ENCODE measurements around the gene CTIF. TPM values are rescaled to one million over a fixed set of nuclear protein-coding genes. Genes with fewer than 3 reads are reported as not detected.

Gene CTIF
- total RNA-seq, 5 donors from 2014 or later (not counting 1 experiment from before 2014, with no cell fraction given): 3.2 to 6.7 (median 4.7) TPM

DNA sequence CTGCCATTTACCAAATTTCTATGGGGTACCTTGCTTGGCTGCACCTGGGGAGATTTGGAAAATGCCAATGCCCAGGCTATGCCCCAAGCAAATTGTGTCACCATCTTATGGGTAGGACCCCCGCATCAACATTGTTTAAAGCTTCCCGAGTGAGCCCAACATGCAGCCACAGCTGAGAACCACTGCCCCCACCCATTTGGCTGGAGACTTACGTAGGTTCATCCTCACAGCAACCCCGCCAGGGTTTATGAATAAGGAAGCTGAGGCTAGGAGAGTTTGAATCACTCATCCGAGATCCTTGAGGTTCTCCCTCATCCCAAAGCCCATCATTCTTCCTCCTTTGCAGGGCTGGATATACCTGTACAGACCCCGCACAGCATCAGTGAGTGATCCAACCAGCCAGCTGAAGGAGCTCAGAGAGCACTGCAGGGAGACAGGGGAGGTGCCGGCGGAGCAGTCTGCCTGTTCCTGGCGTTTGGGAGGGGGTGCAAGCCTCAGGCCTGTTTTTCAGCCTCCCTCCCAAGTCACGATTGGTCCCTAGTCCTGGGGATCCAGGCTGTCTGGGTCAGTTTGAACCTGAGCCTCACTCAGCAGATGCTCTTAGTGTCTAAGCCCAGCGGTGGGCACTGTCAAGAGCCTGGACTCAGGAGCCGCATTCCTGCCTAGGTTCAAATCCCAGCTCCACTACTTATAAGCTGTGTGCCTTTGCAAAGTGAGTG, 247.1 kb downstream of the CTIF start:
- H3K36me3 Mint-ChIP-seq: no peaks in the 10 kb centered on the region

DNA sequence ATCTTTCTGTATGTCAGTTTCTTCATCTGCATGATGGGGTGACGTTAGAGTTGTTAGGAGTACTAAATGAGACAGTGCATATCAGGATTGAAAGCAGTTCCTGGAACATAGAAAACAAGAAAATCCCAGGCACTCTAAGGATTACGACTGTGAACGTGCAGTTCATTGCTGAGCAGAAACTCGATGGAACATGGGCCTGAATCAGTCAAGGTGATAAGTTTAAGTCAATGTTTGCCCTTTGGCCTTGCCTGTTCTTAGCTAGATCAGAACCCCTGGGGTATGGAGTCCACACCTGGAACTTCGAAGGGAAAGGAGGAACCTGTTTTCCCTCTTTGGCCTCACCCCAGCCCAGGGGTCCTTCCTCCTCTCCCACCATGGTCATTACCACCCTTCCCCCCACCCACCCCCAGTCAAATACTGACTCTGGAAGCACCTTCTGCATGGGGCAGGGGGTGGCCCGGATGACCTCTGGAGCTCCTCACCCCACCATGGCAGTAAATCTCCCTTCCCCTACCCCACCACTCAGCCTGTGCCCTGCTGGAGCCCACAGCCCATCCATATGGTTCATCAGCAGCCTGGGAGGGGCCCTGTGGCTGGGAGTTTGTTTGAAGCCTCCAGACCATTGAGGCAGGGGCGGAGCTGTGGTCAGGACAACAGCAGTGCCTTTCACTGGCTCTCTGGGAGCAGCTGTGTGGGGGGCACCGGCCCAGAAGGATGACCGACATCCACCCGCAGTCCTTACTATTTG, 247.8 kb downstream of the CTIF start:
- ChIA-PET CTCF (interaction anchor here in 1 of 2 donors (0.6 to 0.8 kb wide), 2 partner anchors 94 to 129 kb away, joined by 4 to 5 read pairs; no protein-coding TSS in a partner anchor), POLR2A (no interaction called here)
- no peaks in the 10 kb centered on the region for H3K9me3 ChIP-seq
- no peaks in the 10 kb centered on the region for H3K36me3 ChIP-seq (ENCODE audit: control insufficient read depth in 2 of 2, extremely low read depth in 1 of 2, insufficient read depth in 1 of 2, low read length in 1 of 2)
- DNase-seq: no peak
- H3K27me3 ChIP-seq (replicated peaks in 1 of 2; ENCODE audit: control insufficient read depth in 2 of 2, extremely low read depth in 1 of 2, insufficient read depth in 2 of 2, low read length in 1 of 2): no peaks in the 10 kb centered on the region
- 98% methylated on average over 6 of the region's 10 CpGs for WGBS (ENCODE audit: insufficient coverage)
- H3K4me1 Mint-ChIP-seq: peaks cover 11 to 26% (median 21%) of the 10 kb centered on the region in 3 donors
- no peak for ATAC-seq (replicated peaks in 1 of 4)
- peaks cover 0 to 33% of the 10 kb centered on the region in 2 experiments for H3K4me1 ChIP-seq (ENCODE audit: control insufficient read depth in 1 of 2, extremely low read depth in 1 of 2, insufficient read depth in 2 of 2, low read length in 2 of 2)
- H3K27ac ChIP-seq (ENCODE audit: low read length): no peak overlapping the region
- H3K36me3 Mint-ChIP-seq: no peaks in the 10 kb centered on the region
- no peak overlapping the region for H3K4me3 Mint-ChIP-seq
- no peak overlapping the region for H3K4me3 ChIP-seq (ENCODE audit: control insufficient read depth in 1 of 2, extremely low read depth in 1 of 2, low read length in 1 of 2)
- no peak overlapping the region for H3K27ac Mint-ChIP-seq
- H3K27me3 Mint-ChIP-seq: no peaks in the 10 kb centered on the region
- H3K9me3 Mint-ChIP-seq: no peaks in the 10 kb centered on the region

More for the DNA sequence above, 247.1 kb downstream of the CTIF start:
- peaks cover 0 to 35% of the 10 kb centered on the region in 2 experiments for H3K4me1 ChIP-seq (ENCODE audit: control insufficient read depth in 1 of 2, extremely low read depth in 1 of 2, insufficient read depth in 2 of 2, low read length in 2 of 2)
- DNase-seq: no peak
- CTCF ChIA-PET: interaction anchor here in 1 of 2 donors (0.8 kb wide), 1 partner anchor 130 kb away, joined by 5 read pairs; no protein-coding TSS in a partner anchor
- H3K36me3 ChIP-seq (ENCODE audit: control insufficient read depth in 2 of 2, extremely low read depth in 1 of 2, insufficient read depth in 1 of 2, low read length in 1 of 2): no peaks in the 10 kb centered on the region
- Mint-ChIP-seq H3K27ac (no peak overlapping the region), H3K4me3 (no peak overlapping the region), H3K9me3 (no peaks in the 10 kb centered on the region), H3K27me3 (no peaks in the 10 kb centered on the region), H3K4me1 (peaks cover 11 to 26% (median 21%) of the 10 kb centered on the region in 3 donors)
- no peak for ATAC-seq (replicated peaks in 1 of 4)
- WGBS (ENCODE audit: insufficient coverage): 98% methylated on average over 7 of the region's 12 CpGs
- no peak overlapping the region for H3K4me3 ChIP-seq (ENCODE audit: control insufficient read depth in 1 of 2, extremely low read depth in 1 of 2, low read length in 1 of 2)
- no peaks in the 10 kb centered on the region for H3K27me3 ChIP-seq (replicated peaks in 1 of 2; ENCODE audit: control insufficient read depth in 2 of 2, extremely low read depth in 1 of 2, insufficient read depth in 2 of 2, low read length in 1 of 2)
- H3K27ac ChIP-seq (ENCODE audit: low read length): peak overlapping the region; percentile 17
- POLR2A ChIA-PET: no interaction called here
- no peaks in the 10 kb centered on the region for H3K9me3 ChIP-seq

DNA sequence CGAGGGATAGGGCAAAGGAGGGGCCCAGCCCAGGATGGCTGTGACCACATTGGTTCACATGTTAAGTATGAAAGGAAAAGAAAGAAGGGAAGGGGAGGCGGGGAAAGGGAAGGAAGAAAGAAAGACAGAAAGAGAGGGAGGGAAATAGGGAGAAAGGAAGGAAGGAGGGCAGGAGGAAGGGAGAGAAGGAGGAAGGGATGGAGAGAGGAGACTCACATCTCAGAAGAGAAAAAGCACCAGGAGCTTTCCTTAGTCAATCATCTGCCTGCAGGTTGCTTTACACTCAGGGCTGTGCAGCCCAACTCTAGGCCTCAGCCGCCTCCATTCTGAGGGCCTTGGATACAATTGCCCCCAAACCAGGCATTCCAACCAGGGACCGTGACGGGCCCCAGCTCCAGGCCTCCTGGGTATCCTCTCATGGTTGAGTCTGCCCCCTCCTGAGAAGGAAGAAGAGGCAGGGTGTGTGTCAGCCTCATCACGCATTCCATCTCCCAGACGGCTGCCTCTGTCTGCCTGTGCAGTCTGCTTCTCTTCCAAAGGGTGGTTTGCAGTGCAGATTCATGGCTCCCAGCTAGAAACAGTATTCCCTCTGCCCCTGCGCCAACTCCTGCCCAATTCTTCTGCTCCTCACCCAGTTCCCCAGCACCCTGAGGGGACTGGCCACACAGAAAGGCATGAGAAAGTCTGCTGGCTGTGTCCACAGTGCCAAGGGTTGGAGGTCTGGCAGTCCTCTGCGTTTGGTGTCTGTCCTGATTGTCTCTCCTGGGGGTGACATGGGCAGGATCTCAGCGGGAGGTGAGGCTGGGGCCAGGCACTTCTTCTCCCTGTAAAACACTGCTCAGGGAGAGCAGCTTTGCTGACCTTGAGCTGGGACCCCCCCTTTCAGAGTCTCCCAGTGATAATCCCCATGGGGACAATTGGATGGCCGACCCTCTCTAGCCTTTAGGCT, 248.6 kb downstream of the CTIF start:
- ChIA-PET POLR2A (no interaction called here), CTCF (interaction anchor here in 1 of 2 donors (0.6 kb wide), 1 partner anchor 93 kb away, joined by 4 read pairs; no protein-coding TSS in a partner anchor)
- peaks cover 11 to 26% (median 21%) of the 10 kb centered on the region in 3 donors for H3K4me1 Mint-ChIP-seq
- no peaks in the 10 kb centered on the region for H3K36me3 ChIP-seq (ENCODE audit: control insufficient read depth in 2 of 2, extremely low read depth in 1 of 2, insufficient read depth in 1 of 2, low read length in 1 of 2)
- H3K36me3 Mint-ChIP-seq: no peaks in the 10 kb centered on the region
- DNase-seq (no peak), ATAC-seq (replicated peaks in 1 of 4) (no peak)
- H3K27me3 Mint-ChIP-seq: no peaks in the 10 kb centered on the region
- no peaks in the 10 kb centered on the region for H3K9me3 ChIP-seq
- H3K27ac Mint-ChIP-seq: no peak overlapping the region
- H3K9me3 Mint-ChIP-seq: no peaks in the 10 kb centered on the region
- no peak overlapping the region for H3K4me3 ChIP-seq (ENCODE audit: control insufficient read depth in 1 of 2, extremely low read depth in 1 of 2, low read length in 1 of 2)
- no peak overlapping the region for H3K4me3 Mint-ChIP-seq
- no peaks in the 10 kb centered on the region for H3K27me3 ChIP-seq (replicated peaks in 1 of 2; ENCODE audit: control insufficient read depth in 2 of 2, extremely low read depth in 1 of 2, insufficient read depth in 2 of 2, low read length in 1 of 2)
- peaks cover 0 to 33% of the 10 kb centered on the region in 2 experiments for H3K4me1 ChIP-seq (ENCODE audit: control insufficient read depth in 1 of 2, extremely low read depth in 1 of 2, insufficient read depth in 2 of 2, low read length in 2 of 2)
- 92% methylated on average over 7 of the region's 11 CpGs for WGBS (ENCODE audit: insufficient coverage)
- no peak overlapping the region for H3K27ac ChIP-seq (ENCODE audit: low read length)

DNA sequence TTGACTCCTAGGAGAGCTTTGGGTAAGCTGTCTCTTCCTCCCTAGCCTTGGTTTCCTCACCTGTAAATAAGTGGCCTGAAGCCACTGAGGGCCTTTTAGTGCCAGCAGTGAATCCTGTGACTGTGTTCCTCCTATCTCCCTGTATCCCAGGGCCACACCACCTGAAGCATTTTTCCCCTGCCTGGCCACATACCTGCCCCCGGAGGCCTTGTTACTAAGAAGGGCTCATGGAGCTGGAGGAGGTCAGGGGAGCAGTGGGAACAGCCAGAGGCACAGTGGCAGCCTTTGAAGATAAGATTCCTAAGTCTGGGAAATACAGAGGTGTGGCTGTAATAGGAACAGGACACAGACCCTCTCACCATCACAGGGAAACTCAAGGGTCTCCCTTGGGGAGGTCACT, 249.5 kb downstream of the CTIF start:
- H3K9me3 Mint-ChIP-seq: no peaks in the 10 kb centered on the region
- Histone ChIP-seq H3K36me3 (ENCODE audit: control insufficient read depth in 2 of 2, extremely low read depth in 1 of 2, insufficient read depth in 1 of 2, low read length in 1 of 2) (no peaks in the 10 kb centered on the region), H3K27ac (ENCODE audit: low read length) (no peak overlapping the region), H3K27me3 (replicated peaks in 1 of 2; ENCODE audit: control insufficient read depth in 2 of 2, extremely low read depth in 1 of 2, insufficient read depth in 2 of 2, low read length in 1 of 2) (no peaks in the 10 kb centered on the region), H3K9me3 (no peaks in the 10 kb centered on the region), H3K4me3 (ENCODE audit: control insufficient read depth in 1 of 2, extremely low read depth in 1 of 2, low read length in 1 of 2) (no peak overlapping the region), H3K4me1 (ENCODE audit: control insufficient read depth in 1 of 2, extremely low read depth in 1 of 2, insufficient read depth in 2 of 2, low read length in 2 of 2) (peaks cover 0 to 33% of the 10 kb centered on the region in 2 experiments)
- WGBS (ENCODE audit: insufficient coverage): no CpG with 5 or more reads among the region's 1 CpG
- CTCF ChIA-PET: interaction anchor here in 1 of 2 donors (0.6 kb wide), 1 partner anchor 180 kb away, joined by 3 read pairs; no protein-coding TSS in a partner anchor
- H3K27me3 Mint-ChIP-seq: no peaks in the 10 kb centered on the region
- H3K4me1 Mint-ChIP-seq: peaks cover 11 to 26% (median 21%) of the 10 kb centered on the region in 3 donors
- POLR2A ChIA-PET: no interaction called here
- no peak overlapping the region for H3K4me3 Mint-ChIP-seq
- DNase-seq (peak in 1 of 35 experiments; percentile 8), ATAC-seq (replicated peaks in 1 of 4) (no peak)
- H3K27ac Mint-ChIP-seq: no peak overlapping the region
- no peaks in the 10 kb centered on the region for H3K36me3 Mint-ChIP-seq

DNA sequence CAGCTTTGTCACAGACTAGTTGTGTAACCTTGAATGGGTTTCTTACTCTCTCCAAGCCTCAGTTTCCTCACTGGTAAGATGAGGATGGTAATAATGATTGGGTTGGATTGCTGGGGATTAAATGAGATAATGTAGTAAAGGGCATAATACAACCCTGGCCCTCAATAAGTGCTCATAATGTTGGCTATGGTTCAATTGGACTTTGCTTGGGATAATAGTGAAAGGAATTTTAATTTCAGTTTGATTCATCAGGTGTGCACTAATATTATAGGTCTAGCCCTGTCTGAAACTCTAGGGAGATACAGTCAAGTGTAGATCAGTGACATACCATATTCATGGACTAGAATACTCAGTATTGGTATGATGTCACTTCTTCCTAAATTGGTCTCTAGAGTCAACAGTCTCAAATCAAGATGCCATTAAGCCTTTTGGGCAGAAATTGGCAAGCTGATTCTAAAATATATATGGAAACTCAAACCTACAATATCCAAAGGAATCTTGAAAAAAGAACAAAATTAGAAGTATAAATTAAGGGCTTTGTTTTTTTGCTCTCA, 250.5 kb downstream of the CTIF start:
- Mint-ChIP-seq H3K4me1 (peaks cover 9 to 20% (median 15%) of the 10 kb centered on the region in 3 donors), H3K36me3 (no peaks in the 10 kb centered on the region), H3K27me3 (no peaks in the 10 kb centered on the region), H3K4me3 (no peak overlapping the region), H3K27ac (no peak overlapping the region), H3K9me3 (no peaks in the 10 kb centered on the region)
- Histone ChIP-seq H3K4me3 (ENCODE audit: control insufficient read depth in 1 of 2, extremely low read depth in 1 of 2, low read length in 1 of 2) (no peak overlapping the region), H3K4me1 (ENCODE audit: control insufficient read depth in 1 of 2, extremely low read depth in 1 of 2, insufficient read depth in 2 of 2, low read length in 2 of 2) (peaks cover 0 to 28% of the 10 kb centered on the region in 2 experiments), H3K9me3 (no peaks in the 10 kb centered on the region), H3K36me3 (ENCODE audit: control insufficient read depth in 2 of 2, extremely low read depth in 1 of 2, insufficient read depth in 1 of 2, low read length in 1 of 2) (no peaks in the 10 kb centered on the region), H3K27me3 (replicated peaks in 1 of 2; ENCODE audit: control insufficient read depth in 2 of 2, extremely low read depth in 1 of 2, insufficient read depth in 2 of 2, low read length in 1 of 2) (no peaks in the 10 kb centered on the region), H3K27ac (ENCODE audit: low read length) (no peak overlapping the region)
- DNase-seq (no peak), ATAC-seq (replicated peaks in 1 of 4) (no peak)
- ChIA-PET POLR2A (no interaction called here), CTCF (no interaction called here)

Measured in T-cell (primary cell).